Gastrocnemius medialis (tissue), 4 donors: ENCODE measurements around the gene ARMH2. TPM values are rescaled to one million over a fixed set of nuclear protein-coding genes. Genes with fewer than 3 reads are reported as not detected.

Experiments used
- ATAC-seq, 2 donors: fragments of 150-250 bp; one replicate each; pipeline ENCODE4 v1.9.1; 2016
- DNase-seq, 2 donors: peaks; one replicate each; pipeline ENCODE4 v3.0.0-alpha.2; 2019
- H3K27ac ChIP-seq, 4 donors: fragments of 200-600 bp; sonication (generic); 1 replicate in 1 of 4; 2 replicates in 3 of 4; pipeline ENCODE4 v1.5.1; 2016 to 2018; ENCODE audit warnings: mild to moderate bottlenecking in 2 of 4, moderate library complexity in 1 of 4
- H3K27me3 ChIP-seq, 3 donors: fragments of 200-600 bp; sonication (generic) in 2 of 3; 1 replicate in 1 of 3; 2 replicates in 2 of 3; pipeline versions ENCODE4 v1.5.1 to v1.6.0; 2016 to 2019; ENCODE audit warnings: mild to moderate bottlenecking in 1 of 3, moderate library complexity in 1 of 3
- H3K36me3 ChIP-seq, 2 donors: fragments of 200-600 bp; sonication (generic) in 1 of 2; one replicate each; pipeline ENCODE4 v1.5.1; 2017 to 2018
- H3K4me1 ChIP-seq, 2 donors: fragments of 200-600 bp; sonication (generic) in 1 of 2; one replicate each; pipeline ENCODE4 v1.5.1; 2016 to 2017; ENCODE audit warnings: mild to moderate bottlenecking in 2 of 2
- H3K4me3 ChIP-seq, 4 donors: fragments of 200-600 bp; sonication (generic) in 3 of 4; 1 replicate in 1 of 4; 2 replicates in 3 of 4; pipeline ENCODE4 v1.5.1; 2016 to 2019; ENCODE audit warnings: mild to moderate bottlenecking in 2 of 4
- H3K9me3 ChIP-seq, 3 donors: fragments of 200-600 bp; sonication (generic) in 2 of 3; 1 replicate in 1 of 3; 2 replicates in 2 of 3; pipeline ENCODE4 v1.5.1; 2016 to 2019
- POLR2A ChIP-seq, 2 donors: fragments of 450-650 bp; IDR thresholded peaks; one replicate each; pipeline ENCODE4 v1.6.1; 2017; ENCODE audit warnings: antibody characterized with exemption in 2 of 2, mild to moderate bottlenecking in 2 of 2, moderate library complexity in 2 of 2
- in situ Hi-C, 4 donors: fragments of 200-750 bp; cut with MboI; loops; one replicate each; pipeline versions ENCODE4 v1.15.0 to v1.8.0; 2017; ENCODE audit warnings: low sequenced_read_pairs in 4 of 4
- intact Hi-C: fragments of 100-400 bp; cut with DNase I; formaldehyde crosslinking; loops from one replicate; pipeline ENCODE4 v1.15.1; 2023; ENCODE audit warnings: low total_unique reads
- total RNA-seq, 4 donors: library from RNA; depleted of rRNA; stranded (reverse); fragments of >200 nt; gene quantifications; one replicate each; pipeline versions ENCODE4 v1.1.0 to v1.2.3, GENCODE V29; 2016
- TF ChIP-seq, protein P1 (sequence below), 5 experiments: fragments of 450-650 bp in 3 of 5; fragments of 200-600 bp in 2 of 5; sonication (generic) in 2 of 5; IDR thresholded peaks in 4 of 5; conservative IDR thresholded peaks in 1 of 5; 1 replicate in 4 of 5; 2 replicates in 1 of 5; pipeline ENCODE4 v1.5.1; 2016 to 2019; ENCODE audit warnings: antibody characterized with exemption in 5 of 5, mild to moderate bottlenecking in 3 of 5, moderate library complexity in 3 of 5

Gene ARMH2
- total RNA-seq, 4 donors from 2014 or later = not detected

DNA sequence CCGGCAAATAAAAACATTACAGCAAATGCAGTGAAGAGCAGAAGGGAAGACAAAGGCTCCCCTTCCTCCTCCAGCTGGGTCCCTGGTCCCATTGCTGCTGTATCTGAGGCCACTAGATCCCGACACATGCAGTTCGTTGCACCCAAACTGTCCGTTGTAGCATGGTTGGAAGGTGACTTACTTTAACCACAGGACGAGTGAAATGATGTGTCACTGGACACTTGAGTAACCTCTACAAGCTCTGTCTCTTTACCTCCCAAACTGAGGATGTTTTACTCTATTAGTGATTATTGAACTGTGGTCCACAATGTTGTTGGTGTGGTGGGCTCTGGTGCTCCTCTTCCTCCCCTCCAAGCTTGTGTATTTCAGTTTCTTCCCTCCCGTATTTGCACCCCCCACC, 46.2 kb upstream of the ARMH2 start:
- in situ Hi-C loops = no loop called here
- H3K4me1 ChIP-seq = no peaks in the 10 kb centered on the region
- ATAC-seq = no peak
- H3K9me3 ChIP-seq = no peaks in the 10 kb centered on the region
- TF ChIP-seq, protein P1, sequence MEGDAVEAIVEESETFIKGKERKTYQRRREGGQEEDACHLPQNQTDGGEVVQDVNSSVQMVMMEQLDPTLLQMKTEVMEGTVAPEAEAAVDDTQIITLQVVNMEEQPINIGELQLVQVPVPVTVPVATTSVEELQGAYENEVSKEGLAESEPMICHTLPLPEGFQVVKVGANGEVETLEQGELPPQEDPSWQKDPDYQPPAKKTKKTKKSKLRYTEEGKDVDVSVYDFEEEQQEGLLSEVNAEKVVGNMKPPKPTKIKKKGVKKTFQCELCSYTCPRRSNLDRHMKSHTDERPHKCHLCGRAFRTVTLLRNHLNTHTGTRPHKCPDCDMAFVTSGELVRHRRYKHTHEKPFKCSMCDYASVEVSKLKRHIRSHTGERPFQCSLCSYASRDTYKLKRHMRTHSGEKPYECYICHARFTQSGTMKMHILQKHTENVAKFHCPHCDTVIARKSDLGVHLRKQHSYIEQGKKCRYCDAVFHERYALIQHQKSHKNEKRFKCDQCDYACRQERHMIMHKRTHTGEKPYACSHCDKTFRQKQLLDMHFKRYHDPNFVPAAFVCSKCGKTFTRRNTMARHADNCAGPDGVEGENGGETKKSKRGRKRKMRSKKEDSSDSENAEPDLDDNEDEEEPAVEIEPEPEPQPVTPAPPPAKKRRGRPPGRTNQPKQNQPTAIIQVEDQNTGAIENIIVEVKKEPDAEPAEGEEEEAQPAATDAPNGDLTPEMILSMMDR (IDR thresholded peaks at IDR 0.05 in 4 of 5, conservative IDR thresholded peaks at IDR 0.05 in 1 of 5) = no peak
- no peak for TF ChIP-seq POLR2A (IDR thresholded peaks at IDR 0.05)
- H3K4me3 ChIP-seq = no peak overlapping the region
- DNase-seq = no peak
- no peak overlapping the region for H3K27ac ChIP-seq
- intact Hi-C loops = no loop called here
- H3K27me3 ChIP-seq = no peaks in the 10 kb centered on the region
- peaks cover 0 to 45% of the 10 kb centered on the region in 2 donors for H3K36me3 ChIP-seq

DNA sequence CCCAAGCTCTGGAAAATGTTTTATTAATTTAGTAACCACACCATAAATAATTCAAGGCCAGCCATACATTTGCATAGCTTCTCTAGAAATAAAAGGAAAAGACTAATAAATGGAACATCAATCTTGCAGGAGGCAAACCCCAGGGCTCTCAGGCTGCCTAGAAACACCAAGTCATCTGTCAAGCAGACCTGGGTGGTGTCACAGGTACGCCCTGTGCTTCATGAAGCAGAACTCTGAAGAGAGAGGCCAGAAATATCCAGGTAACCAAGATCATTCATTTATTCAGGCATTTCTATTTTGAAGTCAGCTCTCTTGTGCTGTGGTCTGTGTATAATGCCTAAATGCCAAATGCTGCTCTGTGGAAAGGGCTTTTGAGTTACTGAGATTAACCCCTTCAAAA, 45.3 kb upstream of the ARMH2 start:
- H3K9me3 ChIP-seq = no peaks in the 10 kb centered on the region
- no peak for ATAC-seq
- no peaks in the 10 kb centered on the region for H3K4me1 ChIP-seq
- in situ Hi-C loops = no loop called here
- no peak overlapping the region for H3K4me3 ChIP-seq
- H3K27me3 ChIP-seq = no peaks in the 10 kb centered on the region
- TF ChIP-seq, protein P1 (IDR thresholded peaks at IDR 0.05 in 4 of 5, conservative IDR thresholded peaks at IDR 0.05 in 1 of 5) = no peak
- TF ChIP-seq POLR2A (IDR thresholded peaks at IDR 0.05) = no peak
- intact Hi-C loops = no loop called here
- peaks cover 0 to 40% of the 10 kb centered on the region in 2 donors for H3K36me3 ChIP-seq
- no peak for DNase-seq
- H3K27ac ChIP-seq = no peak overlapping the region

DNA sequence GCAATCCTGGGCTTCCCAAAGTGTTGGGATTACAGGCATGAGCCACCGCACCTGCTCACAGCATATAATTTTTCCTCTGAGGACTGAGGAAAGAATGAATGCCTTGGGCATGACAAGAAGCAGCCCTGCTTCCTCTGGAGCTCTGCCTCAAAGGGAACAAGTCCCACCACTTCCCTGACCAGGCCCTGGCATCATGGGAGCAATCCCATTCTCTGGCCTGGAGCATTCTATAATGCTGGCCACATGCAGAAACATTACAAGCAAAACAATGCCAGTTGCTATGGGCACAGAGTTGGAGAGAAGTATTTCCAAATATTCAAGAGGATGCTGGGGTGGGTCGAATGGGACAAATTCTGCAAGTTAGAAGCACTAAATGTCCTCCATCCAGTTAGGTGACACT, 41.5 kb upstream of the ARMH2 start:
- Histone ChIP-seq H3K4me3 (no peak overlapping the region), H3K27ac (no peak overlapping the region), H3K4me1 (no peaks in the 10 kb centered on the region), H3K36me3 (peaks cover 0 to 24% of the 10 kb centered on the region in 2 donors), H3K27me3 (no peaks in the 10 kb centered on the region), H3K9me3 (no peaks in the 10 kb centered on the region)
- intact Hi-C loops (no loop called here), in situ Hi-C loops (no loop called here)
- no peak for DNase-seq
- ATAC-seq = no peak
- TF ChIP-seq, protein P1 (IDR thresholded peaks at IDR 0.05 in 4 of 5, conservative IDR thresholded peaks at IDR 0.05 in 1 of 5) = no peak
- no peak for TF ChIP-seq POLR2A (IDR thresholded peaks at IDR 0.05)

DNA sequence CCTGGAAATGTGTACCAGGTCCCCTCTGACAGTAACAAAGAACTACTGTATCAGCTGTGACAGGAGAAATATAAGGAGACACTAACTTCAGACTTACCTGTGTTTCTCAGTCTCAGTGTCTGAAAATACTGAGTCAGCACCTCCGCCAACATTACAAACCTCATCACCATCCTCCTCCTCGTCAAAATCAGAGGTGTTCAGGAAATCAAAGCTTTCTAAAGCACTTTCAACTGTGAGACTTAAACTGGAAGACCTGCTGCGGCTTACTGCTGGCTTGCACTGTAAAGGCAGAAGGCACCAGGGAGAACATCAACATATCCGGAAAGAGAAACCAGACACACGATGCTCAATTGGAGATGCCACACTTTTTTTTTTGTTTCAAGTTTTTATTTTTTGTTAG, 40.3 kb upstream of the ARMH2 start:
- peaks cover 0 to 24% of the 10 kb centered on the region in 2 donors for H3K36me3 ChIP-seq
- H3K4me1 ChIP-seq = no peaks in the 10 kb centered on the region
- no peak for TF ChIP-seq POLR2A (IDR thresholded peaks at IDR 0.05)
- TF ChIP-seq, protein P1 (IDR thresholded peaks at IDR 0.05 in 4 of 5, conservative IDR thresholded peaks at IDR 0.05 in 1 of 5) = no peak
- DNase-seq = no peak
- intact Hi-C loops = no loop called here
- H3K9me3 ChIP-seq = no peaks in the 10 kb centered on the region
- ATAC-seq = no peak
- no peaks in the 10 kb centered on the region for H3K27me3 ChIP-seq
- no peak overlapping the region for H3K4me3 ChIP-seq
- no peak overlapping the region for H3K27ac ChIP-seq
- in situ Hi-C loops = no loop called here

DNA sequence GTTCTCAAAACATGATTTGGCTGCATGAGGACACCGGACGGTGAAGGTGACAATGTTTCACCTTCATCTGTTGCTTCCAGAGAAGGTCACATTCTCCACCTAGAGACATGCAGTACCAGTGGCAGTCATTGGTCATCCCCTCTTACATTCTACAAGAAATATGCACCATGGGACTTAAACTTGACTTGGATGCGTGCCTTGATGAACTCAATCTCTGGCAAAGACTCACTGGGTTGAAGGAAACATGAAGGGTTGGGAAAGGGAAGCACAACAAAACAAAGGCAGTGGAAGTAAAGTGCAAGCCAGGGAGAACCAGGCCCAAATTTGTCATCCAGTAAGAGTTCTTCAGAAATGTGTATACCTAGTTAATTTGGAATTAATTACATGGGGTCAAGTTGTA, 39.4 kb upstream of the ARMH2 start:
- H3K27ac ChIP-seq = no peak overlapping the region
- no peaks in the 10 kb centered on the region for H3K9me3 ChIP-seq
- no peaks in the 10 kb centered on the region for H3K27me3 ChIP-seq
- TF ChIP-seq, protein P1 (IDR thresholded peaks at IDR 0.05 in 4 of 5, conservative IDR thresholded peaks at IDR 0.05 in 1 of 5) = no peak
- TF ChIP-seq POLR2A (IDR thresholded peaks at IDR 0.05) = no peak
- H3K4me1 ChIP-seq = no peaks in the 10 kb centered on the region
- intact Hi-C loops (no loop called here), in situ Hi-C loops (no loop called here)
- peaks cover 0 to 22% of the 10 kb centered on the region in 2 donors for H3K36me3 ChIP-seq
- DNase-seq = peak in 1 of 2 donors; percentile 21
- ATAC-seq = no peak
- no peak overlapping the region for H3K4me3 ChIP-seq
